K562 (cell line): ENCODE data around the gene HYAL3. TPM values are rescaled to one million over a fixed set of nuclear protein-coding genes. Genes with fewer than 3 reads are reported as not detected.
A peak's percentile ranks its signal among the peaks of the same experiment; 100 is the strongest.

Experiments
- AFF1 ChIP-seq, 2 experiments: fragments of 450-650 bp; IDR thresholded peaks; 2 replicates each; pipeline ENCODE4 v1.6.1; 2018; ENCODE audit warnings: mild to moderate bottlenecking in 2 of 2, low read depth in 1 of 2; ENCODE audit not compliant: partially characterized antibody in 2 of 2
- CEBPZ ChIP-seq: fragments of 150-350 bp; IDR thresholded peaks from 2 replicates; pipeline ENCODE4 v1.6.1; 2014; ENCODE audit warnings: low read depth, mild to moderate bottlenecking, low read length, borderline replicate concordance
- CTBP1 ChIP-seq: fragments of 450-650 bp; IDR thresholded peaks from 2 replicates; pipeline ENCODE4 v1.6.1; 2016; ENCODE audit warnings: borderline replicate concordance
- ELK1 ChIP-seq: sonication (generic); formaldehyde crosslinking; IDR thresholded peaks from 2 replicates; pipeline ENCODE4 v1.8.1; 2022; ENCODE audit warnings: missing genetic modification reagents
- PHB ChIP-seq: fragments of 250-450 bp; sonication (Bioruptor Pico); IDR thresholded peaks from 2 replicates; pipeline ENCODE4 v1.5.0; 2021
- ZNF551 ChIP-seq: fragments of 250-450 bp; sonication (Bioruptor Pico); IDR thresholded peaks from 2 replicates; pipeline ENCODE4 v1.5.0; 2021; ENCODE audit warnings: mild to moderate bottlenecking, moderate library complexity
- polyA plus RNA-seq, 8 experiments: library from polyadenylated mRNA; depleted of rRNA in 4 of 8; stranded (reverse) in 5 of 8; unstranded in 3 of 8; fragments of >200 nt; fragmentation: Nextera tagmentation in 2 of 8; fragmentation: Illumina TruSeq in 1 of 8; extraction: Ambion mirVana in 2 of 8; extraction: Trizol in 1 of 8; gene quantifications; 2 replicates each; pipeline versions ENCODE4 v1.2.1 to v1.2.3, GENCODE V29; 2011 to 2014; ENCODE audit warnings: inconsistent platforms in 1 of 8, missing spikeins in 1 of 8
- total RNA-seq, 7 experiments: library from RNA; depleted of rRNA in 6 of 7; stranded (reverse); fragments of >200 nt in 6 of 7; fragmentation: Illumina TruSeq in 2 of 7; extraction: Trizol in 2 of 7; gene quantifications; 2 replicates each; pipeline versions ENCODE4 v1.2.1 to v1.2.3, GENCODE V29; 2011 to 2021; ENCODE audit warnings: low replicate concordance in 1 of 7

The HYAL3 gene
- total and polyA plus RNA-seq, 9 of the 15 experiments (the other 6 are each of a cell fraction or from before 2014, with no cell fraction given), result 0.38 to 9.1 (median 6.8) TPM

- TF ChIP-seq ZNF551 (CRISPR knock-in tag) (no peak), CTBP1 (peak; percentile 23; the same call in 1 of the 2 replicates), CEBPZ (no peak), AFF1 (IDR thresholded peaks at IDR 0.05; ENCODE audit: low read depth in 1 of 2, partially characterized antibody in 2 of 2) (no peak), PHB (CRISPR knock-in tag) (no peak), ELK1 (no peak)
Measured at GRCh38 chr3:50271314-50271936, 27.8 kb downstream of the HYAL3 start (continued).
